A549 (cell line): ENCODE measurements around the gene FAM200C. TPM values are rescaled to one million over a fixed set of nuclear protein-coding genes. Genes with fewer than 3 reads are reported as not detected.

ENCODE experiments used
- ATAC-seq, 2 experiments: fragments of 200-7000 bp in 1 of 2; fragments of >200 bp in 1 of 2; cut with Nextera tagmentation in 1 of 2; cut with Tn5 transposase in 1 of 2; 3 replicates each; pipeline versions ENCODE4 v1.8.0 to v1.9.1; 2018 to 2020; ENCODE audit warnings: mild to moderate bottlenecking in 1 of 2, moderate library complexity in 1 of 2
- CTCF ChIA-PET: fragments of 300-600 bp; sonication (Branson Sonifier 250); formaldehyde crosslinking; extraction: SDS; loops from one replicate; lab custom pipeline; 2021; ENCODE audit warnings: antibody characterized with exemption, inconsistent platforms; lab: Yijun Ruan, JAX
- POLR2A ChIA-PET: fragments of 350-600 bp; formaldehyde crosslinking; extraction: SDS; loops from one replicate; lab custom pipeline; 2021; ENCODE audit warnings: antibody characterized with exemption, inconsistent platforms; lab: Yijun Ruan, JAX
- DNase-seq, 2 experiments: peaks; one replicate each; pipeline versions ENCODE4 v3.0.0 to v3.0.0-alpha.2; 2011 to 2016; ENCODE audit warnings: low read depth in 1 of 2, low spot score in 1 of 2
- FAIRE-seq: peaks from 2 replicates; lab custom pipeline; 2011; peaks lifted over from hg19 to GRCh38; lab: Jason Lieb, UNC
- H3K27ac ChIP-seq, 2 experiments: fragments of >200 bp; sonication (Bioruptor Twin); formaldehyde crosslinking; 3 replicates each; pipeline ENCODE4 v1.5.1; 2016 to 2017
- H3K4me1 ChIP-seq: fragments of >200 bp; sonication (Bioruptor Twin); formaldehyde crosslinking; 3 replicates; pipeline ENCODE4 v1.6.1; 2016
- H3K4me2 ChIP-seq: fragments of >200 bp; sonication (Bioruptor Twin); formaldehyde crosslinking; 3 replicates; pipeline ENCODE4 v1.6.1; 2016
- H3K4me3 ChIP-seq: fragments of >200 bp; sonication (Bioruptor Twin); formaldehyde crosslinking; 3 replicates; pipeline ENCODE4 v1.5.1; 2016
- H3K9me3 ChIP-seq: fragments of >200 bp; sonication (Bioruptor Twin); formaldehyde crosslinking; 3 replicates; pipeline ENCODE4 v1.6.1; 2016
- BCL3 ChIP-seq: fragments of >200 bp; sonication (Bioruptor Twin); formaldehyde crosslinking; IDR thresholded peaks from 3 replicates; pipeline ENCODE4 v1.6.1; 2016
- BHLHE40 ChIP-seq: IDR thresholded peaks from 2 replicates; pipeline ENCODE4 v1.6.1; 2012; ENCODE audit warnings: low read depth, low read length, inconsistent platforms
- CBX8 ChIP-seq: fragments of 200-600 bp; sonication (generic); IDR thresholded peaks from 2 replicates; pipeline ENCODE4 v1.6.1; 2016
- CEBPB ChIP-seq, 2 experiments: fragments of >200 bp in 1 of 2; sonication (Bioruptor Twin) in 1 of 2; formaldehyde crosslinking in 1 of 2; IDR thresholded peaks; 2 replicates each; pipeline ENCODE4 v1.6.1; 2012 to 2016
- CTCF ChIP-seq: fragments of >200 bp; sonication (Bioruptor Twin); formaldehyde crosslinking; IDR thresholded peaks from 3 replicates; pipeline ENCODE4 v1.5.1; 2016
- E2F6 ChIP-seq: IDR thresholded peaks from 2 replicates; pipeline ENCODE4 v1.6.1; 2012; ENCODE audit warnings: low read depth, borderline replicate concordance
- EHF ChIP-seq: fragments of 250-450 bp; sonication (Bioruptor Pico); IDR thresholded peaks from 2 replicates; pipeline ENCODE4 v1.5.0; 2020; ENCODE audit warnings: mild to moderate bottlenecking
- ELK1 ChIP-seq: fragments of 150-350 bp; IDR thresholded peaks from 2 replicates; pipeline ENCODE4 v1.6.1; 2014; ENCODE audit warnings: low read depth, mild to moderate bottlenecking, low read length
- EP300 ChIP-seq, 2 experiments: fragments of >200 bp; sonication (Bioruptor Twin); formaldehyde crosslinking; IDR thresholded peaks; 2 replicates in 1 of 2; 3 replicates in 1 of 2; pipeline ENCODE4 v1.6.1; 2016 to 2017
- FOSL2 ChIP-seq, 2 experiments: fragments of 450-650 bp in 1 of 2; fragments of >200 bp in 1 of 2; sonication (Bioruptor Twin) in 1 of 2; formaldehyde crosslinking; IDR thresholded peaks; 2 replicates each; pipeline versions ENCODE4 v1.5.0 to v1.6.1; 2016 to 2020; ENCODE audit warnings: mild to moderate bottlenecking in 1 of 2, moderate library complexity in 1 of 2
- GATA3 ChIP-seq: IDR thresholded peaks from 2 replicates; pipeline ENCODE4 v1.6.1; 2012; ENCODE audit warnings: borderline replicate concordance
- HDAC2 ChIP-seq: fragments of 200-600 bp; sonication (generic); IDR thresholded peaks from 2 replicates; pipeline ENCODE4 v1.6.1; 2016
- HEYL ChIP-seq: fragments of 250-450 bp; sonication (Bioruptor Pico); IDR thresholded peaks from 2 replicates; pipeline ENCODE4 v1.8.0; 2021; ENCODE audit warnings: mild to moderate bottlenecking, moderate library complexity
- HMGXB4 ChIP-seq: fragments of 250-450 bp; sonication (Bioruptor Pico); IDR thresholded peaks from 2 replicates; pipeline ENCODE4 v1.5.0; 2021; ENCODE audit warnings: mild to moderate bottlenecking, moderate library complexity, borderline replicate concordance
- HOXA7 ChIP-seq: fragments of 250-450 bp; sonication (Bioruptor Pico); IDR thresholded peaks from 2 replicates; pipeline ENCODE4 v1.5.0; 2020; ENCODE audit warnings: mild to moderate bottlenecking, moderate library complexity
- HOXB13 ChIP-seq: fragments of 250-450 bp; sonication (Bioruptor Pico); IDR thresholded peaks from 2 replicates; pipeline ENCODE4 v1.5.0; 2020; ENCODE audit warnings: low read depth, mild to moderate bottlenecking, moderate library complexity
- HOXB5 ChIP-seq: fragments of 250-450 bp; sonication (Bioruptor Pico); IDR thresholded peaks from 2 replicates; pipeline ENCODE4 v1.5.0; 2020; ENCODE audit warnings: mild to moderate bottlenecking, moderate library complexity
- JUN ChIP-seq, 2 experiments: fragments of >200 bp; sonication (Bioruptor Twin); formaldehyde crosslinking; IDR thresholded peaks; 2 replicates in 1 of 2; 3 replicates in 1 of 2; pipeline ENCODE4 v1.6.1; 2016 to 2017
- JUNB ChIP-seq: fragments of >200 bp; sonication (Bioruptor Twin); formaldehyde crosslinking; IDR thresholded peaks from 2 replicates; pipeline ENCODE4 v1.6.1; 2016
- KDM5A ChIP-seq: fragments of 200-600 bp; sonication (generic); IDR thresholded peaks from 2 replicates; pipeline ENCODE4 v1.6.1; 2016; ENCODE audit warnings: antibody characterized with exemption, mild to moderate bottlenecking
- MAFK ChIP-seq: fragments of 450-650 bp; IDR thresholded peaks from 2 replicates; pipeline ENCODE4 v1.6.1; 2014; ENCODE audit not compliant: partially characterized antibody
- MAX ChIP-seq: IDR thresholded peaks from 2 replicates; pipeline ENCODE4 v1.6.1; 2012
- PBX3 ChIP-seq: IDR thresholded peaks from 2 replicates; pipeline ENCODE4 v1.6.1; 2012
- RARB ChIP-seq: fragments of 250-450 bp; sonication (Bioruptor Pico); IDR thresholded peaks from 2 replicates; pipeline ENCODE4 v1.8.0; 2021; ENCODE audit warnings: mild to moderate bottlenecking, moderate library complexity
- RCOR1 ChIP-seq: fragments of 150-350 bp; IDR thresholded peaks from 2 replicates; pipeline ENCODE4 v1.6.1; 2014; ENCODE audit warnings: antibody characterized with exemption, low read length, low read depth
- RFX5 ChIP-seq: fragments of 450-650 bp; IDR thresholded peaks from 2 replicates; pipeline ENCODE4 v1.7.1; 2014; ENCODE audit warnings: antibody characterized with exemption, mild to moderate bottlenecking, moderate library complexity
- TFCP2L1 ChIP-seq: fragments of 250-450 bp; sonication (Bioruptor Pico); IDR thresholded peaks from 2 replicates; pipeline ENCODE4 v1.5.0; 2021; ENCODE audit warnings: mild to moderate bottlenecking
- ZFP36 ChIP-seq: fragments of 450-650 bp; IDR thresholded peaks from 2 replicates; pipeline ENCODE4 v1.6.1; 2014; ENCODE audit warnings: borderline replicate concordance; ENCODE audit not compliant: partially characterized antibody
- WGBS: methylation state at CpG from one replicate; pipeline ENCODE4 v1.1.6; 2017; ENCODE audit errors: missing lambda C conversion rate; 5-methylcytosine and 5-hydroxymethylcytosine counted together
- polyA plus RNA-seq, 4 experiments: library from polyadenylated mRNA; depleted of rRNA in 3 of 4; stranded (reverse); fragments of >200 nt; fragmentation: RNase III in 1 of 4; extraction: RNeasy Plus Mini Kit Qiagen cat#74134 plus additional on column Dnase treatment in 1 of 4; gene quantifications; 2 replicates in 3 of 4; 3 replicates in 1 of 4; pipeline ENCODE4 v1.2.3, GENCODE V29; 2011 to 2017

FAM200C gene
- polyA plus RNA-seq, 2 of the 4 experiments (the other 2 are of a cell fraction) = 2.7 to 4.3 TPM

- Histone ChIP-seq H3K27ac (peak overlapping the region; percentile 20 to 89; a peak in 4 of 6 replicates), H3K4me1 (peaks cover 19% of the 10 kb centered on the region), H3K4me2 (peak overlapping the region; percentile 90), H3K4me3 (peak overlapping the region; percentile 66), H3K9me3 (no peaks in the 10 kb centered on the region)
- CTCF ChIA-PET = interaction anchor here (1.5 kb wide), 1 partner anchor 19 kb away, joined by 4 read pairs; no protein-coding TSS in a partner anchor
- POLR2A ChIA-PET = interaction anchor here (0.9 kb wide), 1 partner anchor 20 kb away, joined by 3 read pairs; the partner anchor contains the start of gene SLU7
- no peak for ATAC-seq
- 26% methylated on average over 4 of the region's 4 CpGs for WGBS
- DNase-seq = no peak
- FAIRE-seq = peak; percentile 23
- TF ChIP-seq PBX3 = no peak
- no peak for TF ChIP-seq HOXA7 (CRISPR knock-in tag)
- TF ChIP-seq CTCF = no peak
- no peak for TF ChIP-seq RFX5
- no peak for TF ChIP-seq HOXB5 (CRISPR knock-in tag)
- no peak for TF ChIP-seq FOSL2 (IDR thresholded peaks at IDR 0.05)
- TF ChIP-seq FOSL2 (CRISPR knock-in tag; IDR thresholded peaks at IDR 0.05) = no peak
- no peak for TF ChIP-seq MAFK
- TF ChIP-seq HEYL (CRISPR knock-in tag) = no peak
- TF ChIP-seq HOXB13 (CRISPR knock-in tag) = no peak
- no peak for TF ChIP-seq JUNB
- TF ChIP-seq HDAC2 = no peak
- no peak for TF ChIP-seq ZFP36
- TF ChIP-seq JUN (IDR thresholded peaks at IDR 0.05) = no peak
- TF ChIP-seq E2F6 = no peak
- no peak for TF ChIP-seq BCL3
Measured at GRCh38 chr5:160398806-160399205, 1.0 kb downstream of the FAM200C start.

- FAIRE-seq (no peak), ATAC-seq (no peak), DNase-seq (no peak)
- H3K4me1 ChIP-seq = peaks cover 19% of the 10 kb centered on the region
- TF ChIP-seq JUN (IDR thresholded peaks at IDR 0.05) = no peak
- TF ChIP-seq TFCP2L1 (CRISPR knock-in tag) = no peak
- no peak for TF ChIP-seq GATA3
- no peak for TF ChIP-seq CEBPB (IDR thresholded peaks at IDR 0.05)
- H3K9me3 ChIP-seq = no peaks in the 10 kb centered on the region
- no peak overlapping the region for H3K4me2 ChIP-seq
- no peak overlapping the region for H3K4me3 ChIP-seq
- ChIA-PET CTCF (interaction anchor here (1.4 to 1.7 kb wide), 2 partner anchors 20 to 317 kb away, joined by 3 to 4 read pairs; no protein-coding TSS in a partner anchor), POLR2A (no interaction called here)
- H3K27ac ChIP-seq = no peak overlapping the region
- 97% methylated on average over 1 of the region's 1 CpG for WGBS
Measured at GRCh38 chr5:160397492-160397891, 2.4 kb downstream of the FAM200C start.

GRCh38 chr5:160395111-160395510 is 4.7 kb downstream of the FAM200C start:
- CTCF ChIA-PET = interaction anchor here (1.0 to 2.3 kb wide), 4 partner anchors 13 to 373 kb away, joined by 3 to 8 read pairs (median 4); no protein-coding TSS in a partner anchor
- Histone ChIP-seq H3K9me3 (no peaks in the 10 kb centered on the region), H3K4me1 (peaks cover 15% of the 10 kb centered on the region), H3K27ac (no peak overlapping the region), H3K4me3 (no peak overlapping the region), H3K4me2 (no peak overlapping the region)
- TF ChIP-seq MAX (no peak), CBX8 (no peak), BHLHE40 (no peak), RCOR1 (no peak), EP300 (IDR thresholded peaks at IDR 0.05) (no peak), HMGXB4 (CRISPR knock-in tag) (no peak), ZFP36 (no peak), EHF (CRISPR knock-in tag) (no peak), TFCP2L1 (CRISPR knock-in tag) (no peak), KDM5A (no peak), RARB (no peak), ELK1 (no peak)
- no peak for DNase-seq
- ATAC-seq = no peak
- no peak for FAIRE-seq
- POLR2A ChIA-PET = no interaction called here
- WGBS = 95% methylated on average over 7 of the region's 7 CpGs
